GM23338 (cell line): Measurements from ENCODE around the gene STK24. TPM values are rescaled to one million over a fixed set of nuclear protein-coding genes. Genes with fewer than 3 reads are reported as not detected.
A peak's percentile ranks its signal among the peaks of the same experiment; 100 is the strongest.

Experiments
- ATAC-seq: fragments of 200-7000 bp; cut with Tn5 transposase; 3 replicates; pipeline ENCODE4 v1.9.1; 2020
- DNase-seq: peaks from one replicate; pipeline ENCODE4 v3.0.0-alpha.2; 2015; ENCODE audit warnings: low spot score
- H2AFZ ChIP-seq: fragments of 200-600 bp; sonication (generic); 2 replicates; pipeline ENCODE4 v1.8.0; 2016; ENCODE audit warnings: antibody characterized with exemption, mild to moderate bottlenecking, moderate library complexity
- H3F3A ChIP-seq: fragments of 200-600 bp; sonication (generic); replicated peaks from 2 replicates; pipeline ENCODE4 v1.8.0; 2017; ENCODE audit warnings: antibody characterized with exemption, mixed run types, low read depth
- H3K27ac ChIP-seq: fragments of 200-600 bp; sonication (generic); 2 replicates; pipeline ENCODE4 v1.6.1; 2016; ENCODE audit warnings: low read depth
- H3K27me3 ChIP-seq: fragments of 200-600 bp; sonication (generic); 2 replicates; pipeline ENCODE4 v1.8.0; 2016; ENCODE audit warnings: mild to moderate bottlenecking, mixed run types, moderate library complexity; ENCODE audit not compliant: insufficient read depth
- H3K36me3 ChIP-seq: fragments of 200-600 bp; sonication (generic); 2 replicates; pipeline ENCODE4 v1.8.0; 2016; ENCODE audit warnings: mild to moderate bottlenecking; ENCODE audit not compliant: insufficient read depth
- H3K4me1 ChIP-seq: fragments of 200-600 bp; sonication (generic); 2 replicates; pipeline ENCODE4 v1.8.0; 2016; ENCODE audit warnings: mild to moderate bottlenecking, moderate library complexity; ENCODE audit not compliant: insufficient read depth
- H3K4me2 ChIP-seq: fragments of 200-600 bp; sonication (generic); 2 replicates; pipeline ENCODE4 v1.7.1; 2017; ENCODE audit warnings: mixed run types
- H3K4me3 ChIP-seq: fragments of 200-600 bp; sonication (generic); 2 replicates; pipeline ENCODE4 v1.6.1; 2016; ENCODE audit warnings: mixed run types
- H3K79me2 ChIP-seq: fragments of 200-600 bp; sonication (generic); replicated peaks from 2 replicates; pipeline ENCODE4 v1.8.0; 2017; ENCODE audit warnings: mild to moderate bottlenecking; ENCODE audit not compliant: insufficient read depth
- H3K9me2 ChIP-seq: fragments of 200-600 bp; sonication (generic); 2 replicates; pipeline ENCODE4 v1.8.0; 2017; ENCODE audit not compliant: insufficient read depth
- H4K20me1 ChIP-seq: fragments of 200-600 bp; sonication (generic); replicated peaks from 2 replicates; pipeline ENCODE4 v1.8.0; 2017; ENCODE audit warnings: mild to moderate bottlenecking; ENCODE audit not compliant: insufficient read depth
- H3K27ac Mint-ChIP-seq: 2 replicates; pipeline ENCODE4 v1.8.0; 2020; ENCODE audit warnings: inconsistent platforms, mild to moderate bottlenecking, moderate library complexity, mixed read lengths
- H3K27me3 Mint-ChIP-seq: 3 replicates; pipeline ENCODE4 v1.8.0; 2022; ENCODE audit warnings: low read depth, mild to moderate bottlenecking, moderate library complexity, mixed read lengths, inconsistent platforms; ENCODE audit not compliant: insufficient read depth, poor library complexity
- H3K36me3 Mint-ChIP-seq: 3 replicates; pipeline ENCODE4 v1.8.0; 2021; ENCODE audit warnings: low read depth, mild to moderate bottlenecking, inconsistent platforms, moderate library complexity, mixed read lengths
- H3K4me1 Mint-ChIP-seq: 3 replicates; pipeline ENCODE4 v1.8.0; 2020; ENCODE audit warnings: mild to moderate bottlenecking, inconsistent platforms, mixed read lengths
- H3K4me3 Mint-ChIP-seq: 3 replicates; pipeline ENCODE4 v1.8.0; 2021; ENCODE audit warnings: moderate library complexity, mild to moderate bottlenecking, inconsistent platforms, mixed read lengths
- H3K9me3 Mint-ChIP-seq: 3 replicates; pipeline ENCODE4 v1.8.0; 2020; ENCODE audit warnings: moderate library complexity, mild to moderate bottlenecking, inconsistent platforms, mixed read lengths
- CREB1 ChIP-seq: fragments of 250-450 bp; sonication (Bioruptor Pico); IDR thresholded peaks from 2 replicates; pipeline ENCODE4 v1.5.0; 2020; ENCODE audit warnings: low read depth, mild to moderate bottlenecking, moderate library complexity
- JUNB ChIP-seq: IDR thresholded peaks from one replicate; pipeline ENCODE4 v1.6.1; 2016; ENCODE audit warnings: antibody characterized with exemption; ENCODE audit not compliant: unreplicated experiment
- NANOG ChIP-seq: IDR thresholded peaks from 2 replicates; pipeline ENCODE4 v1.6.1; 2016; ENCODE audit warnings: antibody characterized with exemption, borderline replicate concordance
- POLR2AphosphoS5 ChIP-seq: IDR thresholded peaks from 2 replicates; pipeline ENCODE4 v1.6.1; 2016; ENCODE audit warnings: antibody characterized with exemption, low read depth
- ZNF114 ChIP-seq: fragments of 250-450 bp; sonication (Bioruptor Pico); IDR thresholded peaks from 2 replicates; pipeline ENCODE4 v1.5.0; 2020; ENCODE audit warnings: mild to moderate bottlenecking, moderate library complexity
- ZNF331 ChIP-seq: fragments of 250-450 bp; sonication (Bioruptor Pico); IDR thresholded peaks from 2 replicates; pipeline ENCODE4 v1.5.0; 2020; ENCODE audit warnings: low read depth, mild to moderate bottlenecking, moderate library complexity
- polyA plus RNA-seq: library from polyadenylated mRNA; unstranded; fragments of >200 nt; fragmentation: Nextera tagmentation; extraction: Ambion mirVana; gene quantifications from 2 replicates; pipeline ENCODE4 v1.2.1, GENCODE V29; 2016
- total RNA-seq: library from RNA; depleted of rRNA; stranded (reverse); fragments of >200 nt; shearing (Covaris generic); gene quantifications from 2 replicates; pipeline ENCODE4 v1.2.3, GENCODE V29; 2014
- TF ChIP-seq, protein P1 (sequence below): IDR thresholded peaks from 2 replicates; pipeline ENCODE4 v1.6.1; 2016; ENCODE audit warnings: antibody characterized with exemption
- TF ChIP-seq, protein P2 (sequence below): fragments of 250-450 bp; sonication (Bioruptor Pico); IDR thresholded peaks from 2 replicates; pipeline ENCODE4 v1.5.0; 2020; ENCODE audit warnings: mild to moderate bottlenecking, moderate library complexity

STK24 gene
- total and polyA plus RNA-seq, 2 experiments from 2014 or later = 56.5 to 144 TPM

- Histone ChIP-seq H3K4me3 (no peak overlapping the region), H3K27me3 (no peaks in the 10 kb centered on the region), H4K20me1 (peaks cover 77% of the 10 kb centered on the region), H3K27ac (peak overlapping the region; percentile 36; the same call in 1 of the 2 replicates), H3K79me2 (peaks cover 100% of the 10 kb centered on the region), H2AFZ (no peak overlapping the region), H3K36me3 (no peaks in the 10 kb centered on the region), H3K9me2 (no peaks in the 10 kb centered on the region), H3F3A (no peaks in the 10 kb centered on the region), H3K4me2 (peak overlapping the region; percentile 71), H3K4me1 (peaks cover 50% of the 10 kb centered on the region)
- 0 out of 3 replicates have a peak overlapping the region, but pooled peaks have one; percentile 7 for H3K4me3 Mint-ChIP-seq
- DNase-seq (no peak), ATAC-seq (peak; percentile 79)
- H3K27me3 Mint-ChIP-seq = peaks cover 6% of the 10 kb centered on the region
- H3K9me3 Mint-ChIP-seq = no peaks in the 10 kb centered on the region
- no peak for TF ChIP-seq POLR2AphosphoS5
- TF ChIP-seq ZNF114 = no peak
- no peak for TF ChIP-seq ZNF331
- TF ChIP-seq, protein P1, sequence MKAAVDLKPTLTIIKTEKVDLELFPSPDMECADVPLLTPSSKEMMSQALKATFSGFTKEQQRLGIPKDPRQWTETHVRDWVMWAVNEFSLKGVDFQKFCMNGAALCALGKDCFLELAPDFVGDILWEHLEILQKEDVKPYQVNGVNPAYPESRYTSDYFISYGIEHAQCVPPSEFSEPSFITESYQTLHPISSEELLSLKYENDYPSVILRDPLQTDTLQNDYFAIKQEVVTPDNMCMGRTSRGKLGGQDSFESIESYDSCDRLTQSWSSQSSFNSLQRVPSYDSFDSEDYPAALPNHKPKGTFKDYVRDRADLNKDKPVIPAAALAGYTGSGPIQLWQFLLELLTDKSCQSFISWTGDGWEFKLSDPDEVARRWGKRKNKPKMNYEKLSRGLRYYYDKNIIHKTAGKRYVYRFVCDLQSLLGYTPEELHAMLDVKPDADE = no peak
- TF ChIP-seq, protein P2, sequence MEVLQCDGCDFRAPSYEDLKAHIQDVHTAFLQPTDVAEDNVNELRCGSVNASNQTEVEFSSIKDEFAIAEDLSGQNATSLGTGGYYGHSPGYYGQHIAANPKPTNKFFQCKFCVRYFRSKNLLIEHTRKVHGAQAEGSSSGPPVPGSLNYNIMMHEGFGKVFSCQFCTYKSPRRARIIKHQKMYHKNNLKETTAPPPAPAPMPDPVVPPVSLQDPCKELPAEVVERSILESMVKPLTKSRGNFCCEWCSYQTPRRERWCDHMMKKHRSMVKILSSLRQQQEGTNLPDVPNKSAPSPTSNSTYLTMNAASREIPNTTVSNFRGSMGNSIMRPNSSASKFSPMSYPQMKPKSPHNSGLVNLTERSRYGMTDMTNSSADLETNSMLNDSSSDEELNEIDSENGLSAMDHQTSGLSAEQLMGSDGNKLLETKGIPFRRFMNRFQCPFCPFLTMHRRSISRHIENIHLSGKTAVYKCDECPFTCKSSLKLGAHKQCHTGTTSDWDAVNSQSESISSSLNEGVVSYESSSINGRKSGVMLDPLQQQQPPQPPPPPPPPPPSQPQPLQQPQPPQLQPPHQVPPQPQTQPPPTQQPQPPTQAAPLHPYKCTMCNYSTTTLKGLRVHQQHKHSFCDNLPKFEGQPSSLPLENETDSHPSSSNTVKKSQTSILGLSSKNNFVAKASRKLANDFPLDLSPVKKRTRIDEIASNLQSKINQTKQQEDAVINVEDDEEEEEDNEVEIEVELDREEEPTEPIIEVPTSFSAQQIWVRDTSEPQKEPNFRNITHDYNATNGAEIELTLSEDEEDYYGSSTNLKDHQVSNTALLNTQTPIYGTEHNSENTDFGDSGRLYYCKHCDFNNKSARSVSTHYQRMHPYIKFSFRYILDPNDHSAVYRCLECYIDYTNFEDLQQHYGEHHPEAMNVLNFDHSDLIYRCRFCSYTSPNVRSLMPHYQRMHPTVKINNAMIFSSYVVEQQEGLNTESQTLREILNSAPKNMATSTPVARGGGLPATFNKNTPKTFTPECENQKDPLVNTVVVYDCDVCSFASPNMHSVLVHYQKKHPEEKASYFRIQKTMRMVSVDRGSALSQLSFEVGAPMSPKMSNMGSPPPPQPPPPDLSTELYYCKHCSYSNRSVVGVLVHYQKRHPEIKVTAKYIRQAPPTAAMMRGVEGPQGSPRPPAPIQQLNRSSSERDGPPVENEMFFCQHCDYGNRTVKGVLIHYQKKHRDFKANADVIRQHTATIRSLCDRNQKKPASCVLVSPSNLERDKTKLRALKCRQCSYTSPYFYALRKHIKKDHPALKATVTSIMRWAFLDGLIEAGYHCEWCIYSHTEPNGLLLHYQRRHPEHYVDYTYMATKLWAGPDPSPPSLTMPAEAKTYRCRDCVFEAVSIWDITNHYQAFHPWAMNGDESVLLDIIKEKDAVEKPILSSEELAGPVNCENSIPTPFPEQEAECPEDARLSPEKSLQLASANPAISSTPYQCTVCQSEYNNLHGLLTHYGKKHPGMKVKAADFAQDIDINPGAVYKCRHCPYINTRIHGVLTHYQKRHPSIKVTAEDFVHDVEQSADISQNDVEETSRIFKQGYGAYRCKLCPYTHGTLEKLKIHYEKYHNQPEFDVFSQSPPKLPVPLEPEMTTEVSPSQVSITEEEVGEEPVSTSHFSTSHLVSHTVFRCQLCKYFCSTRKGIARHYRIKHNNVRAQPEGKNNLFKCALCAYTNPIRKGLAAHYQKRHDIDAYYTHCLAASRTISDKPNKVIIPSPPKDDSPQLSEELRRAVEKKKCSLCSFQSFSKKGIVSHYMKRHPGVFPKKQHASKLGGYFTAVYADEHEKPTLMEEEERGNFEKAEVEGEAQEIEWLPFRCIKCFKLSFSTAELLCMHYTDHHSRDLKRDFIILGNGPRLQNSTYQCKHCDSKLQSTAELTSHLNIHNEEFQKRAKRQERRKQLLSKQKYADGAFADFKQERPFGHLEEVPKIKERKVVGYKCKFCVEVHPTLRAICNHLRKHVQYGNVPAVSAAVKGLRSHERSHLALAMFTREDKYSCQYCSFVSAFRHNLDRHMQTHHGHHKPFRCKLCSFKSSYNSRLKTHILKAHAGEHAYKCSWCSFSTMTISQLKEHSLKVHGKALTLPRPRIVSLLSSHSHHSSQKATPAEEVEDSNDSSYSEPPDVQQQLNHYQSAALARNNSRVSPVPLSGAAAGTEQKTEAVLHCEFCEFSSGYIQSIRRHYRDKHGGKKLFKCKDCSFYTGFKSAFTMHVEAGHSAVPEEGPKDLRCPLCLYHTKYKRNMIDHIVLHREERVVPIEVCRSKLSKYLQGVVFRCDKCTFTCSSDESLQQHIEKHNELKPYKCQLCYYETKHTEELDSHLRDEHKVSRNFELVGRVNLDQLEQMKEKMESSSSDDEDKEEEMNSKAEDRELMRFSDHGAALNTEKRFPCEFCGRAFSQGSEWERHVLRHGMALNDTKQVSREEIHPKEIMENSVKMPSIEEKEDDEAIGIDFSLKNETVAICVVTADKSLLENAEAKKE (CRISPR knock-in tag) = no peak
- TF ChIP-seq NANOG = no peak
- no peak for TF ChIP-seq CREB1 (CRISPR knock-in tag)
- TF ChIP-seq JUNB = no peak
- peaks cover 5% of the 10 kb centered on the region for H3K36me3 Mint-ChIP-seq
- H3K4me1 Mint-ChIP-seq = peaks cover 69% of the 10 kb centered on the region
- peak overlapping the region; percentile 54; the same call in 1 of the 2 replicates for H3K27ac Mint-ChIP-seq
Observed at GRCh38 chr13:98544104-98544710, 32.7 kb downstream of the STK24 start.
